RWPE1 (cell line): ENCODE data around the gene SHD.

Experiments used
- CTCF ChIA-PET: fragments of 350-600 bp; sonication (Branson Sonifier 250); formaldehyde crosslinking; extraction: SDS; loops from one replicate; lab custom pipeline; 2021; lab: Yijun Ruan, JAX
- POLR2A ChIA-PET: fragments of 400-600 bp; formaldehyde crosslinking; extraction: SDS; loops from one replicate; lab custom pipeline; 2020; ENCODE audit warnings: antibody characterized with exemption; ENCODE audit not compliant: low non-redundant PET; lab: Yijun Ruan, JAX
- DNase-seq: peaks from one replicate; pipeline ENCODE4 v3.0.0; 2012; ENCODE audit warnings: low spot score
- H3K27ac ChIP-seq: fragments of 450-650 bp; 2 replicates; pipeline ENCODE4 v1.5.1; 2017
- CTCF ChIP-seq: fragments of 450-650 bp; conservative IDR thresholded peaks from 2 replicates; pipeline ENCODE4 v1.5.1; 2017; ENCODE audit warnings: low read depth, mild to moderate bottlenecking

The SHD gene

GRCh38 chr19:4288091-4288777 lies 9.2 kb downstream of the SHD start:
- ChIA-PET POLR2A (no interaction called here), CTCF (interaction anchor here (0.6 kb wide), 1 partner anchor 52 kb away, joined by 3 read pairs; no protein-coding TSS in a partner anchor)
- TF ChIP-seq CTCF: no peak
- DNase-seq: peak; percentile 42
- H3K27ac ChIP-seq: no peak overlapping the region

GRCh38 chr19:4291184-4291732 lies 12.2 kb downstream of the SHD start:
- POLR2A ChIA-PET: no interaction called here
- DNase-seq: no peak
- CTCF ChIA-PET: interaction anchor here (0.6 kb wide), 1 partner anchor 137 kb away, joined by 5 read pairs; no protein-coding TSS in a partner anchor
- no peak overlapping the region for H3K27ac ChIP-seq
- TF ChIP-seq CTCF: no peak

- no peak overlapping the region for H3K27ac ChIP-seq
- TF ChIP-seq CTCF: no peak
- ChIA-PET CTCF (interaction anchor here (0.5 kb wide), 1 partner anchor 273 kb away, joined by 3 read pairs; no protein-coding TSS in a partner anchor), POLR2A (no interaction called here)
- DNase-seq: no peak
Measured at GRCh38 chr19:4292515-4292914, 13.4 kb downstream of the SHD start.

GRCh38 chr19:4294389-4294788 lies 15.3 kb downstream of the SHD start:
- no peak for DNase-seq
- no peak overlapping the region for H3K27ac ChIP-seq
- CTCF ChIA-PET: interaction anchor here (0.6 kb wide), 1 partner anchor 27 kb away, joined by 3 read pairs; no protein-coding TSS in a partner anchor
- POLR2A ChIA-PET: no interaction called here
- no peak for TF ChIP-seq CTCF

- no peak for TF ChIP-seq CTCF
- no peak overlapping the region for H3K27ac ChIP-seq
- no peak for DNase-seq
- ChIA-PET CTCF (no interaction called here), POLR2A (interaction anchor here (0.6 to 0.7 kb wide), 2 partner anchors 160 to 1409 kb away, joined by 3 read pairs; no protein-coding TSS in a partner anchor)
Measured at GRCh38 chr19:4295972-4296771, 17.1 kb downstream of the SHD start.
